Placental pericyte (primary cell): ENCODE data around the gene HMGCL. TPM values are rescaled to one million over a fixed set of nuclear protein-coding genes. Genes with fewer than 3 reads are reported as not detected.

Experiments used
- total RNA-seq: library from RNA; depleted of rRNA; stranded (reverse); fragments of >200 nt; gene quantifications from 2 replicates; pipeline ENCODE4 v1.2.3, GENCODE V29; 2012

HMGCL gene
- total RNA-seq: 18.5 and 42.0 TPM in 2 replicates

DNA sequence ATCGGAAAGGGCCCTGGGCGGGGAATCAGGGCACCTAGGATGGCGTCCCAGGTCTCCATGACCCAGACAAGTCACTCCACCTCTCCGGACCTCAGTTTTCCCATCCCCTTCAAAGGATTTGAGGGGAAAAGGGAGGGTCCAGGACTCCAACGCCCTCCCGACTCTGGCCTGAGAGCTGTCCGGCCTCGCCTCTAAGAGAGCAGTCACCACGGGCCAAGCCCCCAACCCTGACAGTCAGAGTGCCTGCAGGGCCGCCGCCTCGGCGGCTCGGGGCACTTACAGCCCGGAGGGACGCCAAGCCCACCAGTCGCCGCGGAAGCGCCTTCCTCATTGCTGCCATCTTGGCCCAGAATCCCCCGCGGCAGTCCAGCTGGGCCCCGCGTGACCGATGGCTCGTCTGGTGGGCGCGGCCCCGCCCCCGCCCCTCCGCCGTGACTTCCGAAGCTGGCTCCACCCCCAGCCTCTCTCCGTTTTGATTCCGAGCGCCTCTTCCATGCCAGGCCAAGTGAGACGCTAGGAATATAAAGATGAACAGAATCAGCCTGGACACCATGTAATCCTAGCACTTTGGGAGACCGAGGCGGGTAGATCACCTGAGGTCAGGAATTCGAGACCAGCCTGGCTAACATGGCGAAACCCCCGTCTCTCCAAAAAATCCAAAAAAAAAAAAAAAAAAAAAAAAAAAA lies at the start of gene HMGCL:
Gene HMGCL, minus strand, starts transcription at position 354 of the 686 bp plus-strand sequence. Its CDS starts 14 bp downstream, at position 340.

DNA sequence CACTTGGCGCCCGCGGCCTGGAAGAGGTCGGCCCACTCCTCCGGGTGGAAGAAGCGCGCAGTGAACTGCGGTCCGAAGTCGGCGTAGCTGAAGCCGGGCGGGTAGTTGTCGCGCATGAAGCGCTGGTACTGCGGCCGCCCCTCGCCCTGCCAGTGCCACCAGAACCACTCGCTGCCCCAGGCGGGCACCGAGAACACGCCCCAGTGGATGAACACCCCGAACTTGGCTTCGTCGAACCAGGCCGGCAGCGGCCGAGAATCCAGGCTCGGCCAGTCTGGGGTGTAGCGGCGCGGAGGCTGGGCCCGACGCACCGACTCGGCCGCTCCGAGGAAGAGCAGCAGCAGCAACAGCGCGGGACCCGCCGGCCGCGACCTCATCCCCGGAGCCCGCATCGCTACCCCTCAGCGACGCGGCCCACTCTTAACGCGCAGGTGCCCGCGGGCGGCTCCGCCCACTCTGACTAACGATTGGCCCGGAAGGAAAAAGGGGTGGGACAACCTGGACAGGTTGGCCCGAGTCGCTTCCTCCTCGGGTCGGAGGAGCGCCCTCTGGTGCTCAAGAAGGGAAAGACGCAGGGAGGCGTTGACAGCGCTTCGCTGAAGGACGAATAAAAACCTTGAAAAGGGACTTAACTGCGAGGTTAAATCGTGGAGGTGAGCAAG lies 42.8 kb upstream of the HMGCL start, which contains the start of gene FUCA1:
Gene FUCA1, minus strand, starts transcription at position 396 of the 662 bp plus-strand sequence. Its CDS starts 4 bp downstream, at position 392.

GRCh38 chr1:23800400-23801337 lies 24.6 kb downstream of the HMGCL start, which contains the start of gene GALE:
GALE (minus strand) TSS chr1:23800754; CDS start chr1:23799007, 1,747 bp downstream.

DNA sequence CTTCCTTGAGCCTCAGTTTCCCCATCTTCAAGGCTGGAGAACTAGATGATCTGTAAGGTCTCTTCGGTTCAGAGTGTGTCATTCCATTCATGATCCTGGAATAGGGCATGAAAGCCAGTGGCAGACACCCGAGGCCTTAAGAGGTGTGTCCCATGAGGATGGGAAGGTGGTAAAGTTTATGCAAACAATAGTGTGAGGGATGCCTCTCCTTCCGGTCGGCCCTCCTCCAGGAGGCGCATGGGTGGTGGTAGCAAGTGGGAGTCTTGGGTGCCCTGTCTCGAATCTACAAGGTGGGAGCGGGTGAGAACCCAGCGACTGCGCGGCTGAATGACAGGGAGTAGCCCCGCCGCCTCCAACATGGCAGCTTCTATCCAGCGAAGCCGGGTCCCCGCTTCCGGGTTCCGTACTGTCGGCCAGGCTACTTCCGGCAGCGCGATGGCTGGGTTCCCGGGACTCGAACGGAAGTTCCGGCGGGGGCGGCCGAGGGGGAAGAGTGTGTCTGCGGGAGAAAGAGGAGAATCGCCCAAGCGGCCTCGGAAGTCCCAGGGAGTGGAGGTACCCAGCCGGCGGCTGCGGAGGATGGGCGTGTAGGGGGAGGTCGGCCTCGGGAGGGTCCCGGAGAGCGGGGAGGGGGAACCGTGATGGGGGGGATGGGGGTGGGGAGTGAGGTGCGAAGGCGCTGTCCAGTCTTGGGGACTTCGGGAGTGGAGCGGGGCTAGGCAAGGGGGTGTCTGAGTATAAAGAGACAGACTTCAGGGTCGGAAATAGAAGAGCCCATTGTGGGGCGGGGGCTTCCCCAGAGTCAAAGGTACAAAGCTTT lies 34.3 kb downstream of the HMGCL start, which contains the start of gene LYPLA2:
Gene LYPLA2, plus strand, starts transcription at position 450 of the 820 bp plus-strand sequence. CDS start 1,538 bp downstream, outside the sequence.

GRCh38 chr1:23777979-23778814 lies 47.0 kb downstream of the HMGCL start, which contains the start of gene PITHD1:
PITHD1 (plus strand) TSS chr1:23778418; CDS start chr1:23778516, 98 bp downstream.

Other genes with a start within 250 kb of the HMGCL start
- 344 and 681 TPM in 2 replicates for gene RPL11, start 133.6 kb downstream of the HMGCL start, total RNA-seq
- gene ELOA, start 82.0 kb downstream of the HMGCL start, total RNA-seq: 48.4 and 56.4 TPM in 2 replicates
- gene PITHD1, start 47.0 kb downstream of the HMGCL start, total RNA-seq: 22.3 and 36.8 TPM in 2 replicates
- 53.2 and 96.9 TPM in 2 replicates for gene LYPLA2, start 34.3 kb downstream of the HMGCL start, total RNA-seq
- 42.7 and 63.9 TPM in 2 replicates for gene GALE, start 24.7 kb downstream of the HMGCL start, total RNA-seq
- 5.7 and 9.4 TPM in 2 replicates for gene FUCA1, start 42.9 kb upstream of the HMGCL start, total RNA-seq
- gene CNR2, start 87.9 kb upstream of the HMGCL start, total RNA-seq: not detected in 2 replicates
- 68.9 and 83.4 TPM in 2 replicates for gene PNRC2, start 134.4 kb upstream of the HMGCL start, total RNA-seq
- gene SRSF10, start 154.9 kb upstream of the HMGCL start, total RNA-seq: 102 and 125 TPM in 2 replicates